ENCODE results near the gene GDPD1.
"Not testable (repeated sequence)": the region's sequence is repeated elsewhere in the genome, so short reads cannot be mapped to it uniquely, and the experiment has no call there.

Gene GDPD1

DNA sequence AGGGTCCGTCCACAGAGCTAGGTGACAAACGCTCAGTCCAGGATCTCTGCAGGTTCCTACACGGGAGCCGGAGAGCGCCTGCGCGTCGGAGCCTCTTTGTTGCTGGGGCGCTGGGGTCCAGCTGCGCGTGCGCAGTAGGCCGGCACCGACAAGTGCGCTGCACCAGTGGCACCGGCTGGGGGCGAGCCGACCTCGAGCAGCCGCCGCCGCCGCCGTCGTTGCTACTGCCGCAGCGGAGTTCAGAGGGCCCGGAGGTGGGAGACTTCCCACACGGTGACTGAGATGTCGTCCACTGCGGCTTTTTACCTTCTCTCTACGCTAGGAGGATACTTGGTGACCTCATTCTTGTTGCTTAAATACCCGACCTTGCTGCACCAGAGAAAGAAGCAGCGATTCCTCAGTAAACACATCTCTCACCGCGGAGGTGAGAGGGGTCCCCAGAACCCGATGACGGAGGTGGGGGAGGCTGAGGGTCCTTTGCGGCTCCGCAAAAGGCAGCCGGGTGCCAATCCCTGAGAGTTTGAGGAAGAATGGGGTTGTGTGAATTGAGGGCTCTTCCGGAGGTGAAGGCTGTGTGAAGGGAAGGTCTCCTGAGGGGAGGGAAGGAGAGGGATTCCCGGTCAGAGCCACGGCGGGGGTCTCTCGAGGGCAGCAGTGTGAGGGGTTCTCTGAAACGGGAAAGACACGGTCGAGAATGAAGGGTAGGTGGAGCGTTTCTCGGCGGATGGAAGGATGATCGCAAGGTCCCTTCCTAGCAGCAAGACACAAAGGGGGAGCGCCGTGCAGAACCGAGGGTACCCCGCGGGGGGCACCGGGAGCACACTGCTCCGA is at the start of gene GDPD1:
Gene GDPD1, plus strand, starts transcription at position 184 of the 831 bp plus-strand sequence. Its CDS starts 99 bp downstream, at position 283.
- peak within 1 kb of the TSS; percentile 99 for H3K4me3 Mint-ChIP-seq
- no peaks in the 10 kb centered on the region for H3K36me3 Mint-ChIP-seq
- peaks cover 12% of the 10 kb centered on the region for H3K4me1 Mint-ChIP-seq (ENCODE audit: low read depth)
- H3K27ac Mint-ChIP-seq = peak within 1 kb of the TSS; percentile 93
- H3K9me3 Mint-ChIP-seq (ENCODE audit: low read depth) = no peaks in the 10 kb centered on the region
- H3K27me3 Mint-ChIP-seq = no peaks in the 10 kb centered on the region

DNA sequence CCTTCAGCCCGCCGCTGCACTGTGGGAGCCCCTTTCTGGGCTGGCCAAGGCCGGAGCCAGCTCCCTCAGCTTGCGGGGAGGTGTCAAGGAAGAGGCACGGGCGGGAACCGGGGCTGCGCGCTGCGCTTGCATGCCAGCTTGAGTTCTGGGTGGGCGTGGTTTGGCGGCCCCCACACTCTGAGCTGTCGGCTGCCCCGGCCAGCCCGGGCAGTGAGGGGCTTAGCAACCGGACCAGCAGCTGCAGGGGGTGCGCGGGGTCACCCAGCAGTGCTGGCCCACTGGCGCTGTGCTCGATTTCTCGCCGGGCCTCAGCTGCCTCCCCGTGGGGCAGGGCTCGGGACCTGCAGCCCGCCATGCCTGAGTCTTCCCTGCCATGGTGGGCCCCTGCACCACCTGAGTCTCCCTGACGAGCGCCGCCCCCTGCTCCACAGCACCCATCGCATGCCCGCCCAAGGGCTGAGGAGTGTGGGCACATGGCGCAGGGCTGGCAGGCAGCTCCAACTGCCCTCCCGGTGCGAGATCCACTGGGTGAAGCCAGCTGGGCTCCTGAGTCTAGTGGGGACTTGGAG is 47.8 kb upstream of the GDPD1 start:
- H3K27ac Mint-ChIP-seq = no peak overlapping the region
- H3K9me3 Mint-ChIP-seq (ENCODE audit: low read depth) = no peaks in the 10 kb centered on the region
- no peaks in the 10 kb centered on the region for H3K27me3 Mint-ChIP-seq
- no peak overlapping the region for H3K4me3 Mint-ChIP-seq
- H3K36me3 Mint-ChIP-seq = no peaks in the 10 kb centered on the region
- H3K4me1 Mint-ChIP-seq (ENCODE audit: low read depth) = no peaks in the 10 kb centered on the region

DNA sequence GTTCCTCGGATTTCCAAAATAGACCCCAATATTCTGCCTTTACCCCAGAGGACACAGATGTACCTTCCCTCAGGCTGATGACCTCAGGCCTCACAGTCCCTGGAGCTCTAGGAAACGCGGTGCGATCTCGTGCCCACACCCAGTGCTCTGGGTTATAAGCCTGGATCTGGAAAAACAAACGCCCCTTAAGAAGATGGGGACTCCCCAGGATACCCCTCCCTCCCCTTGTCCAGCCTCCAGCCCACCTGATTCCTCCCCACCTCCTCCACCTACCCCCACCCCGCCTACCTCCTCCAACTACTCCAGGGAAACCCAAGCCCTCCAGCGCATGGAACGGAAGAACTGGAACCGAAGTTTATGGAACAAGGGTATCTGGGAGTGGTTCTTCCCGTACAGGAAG is 45.6 kb upstream of the GDPD1 start:
- H3K4me3 Mint-ChIP-seq = no peak overlapping the region
- H3K27ac Mint-ChIP-seq = no peak overlapping the region
- H3K36me3 Mint-ChIP-seq = no peaks in the 10 kb centered on the region
- no peaks in the 10 kb centered on the region for H3K4me1 Mint-ChIP-seq (ENCODE audit: low read depth)
- H3K9me3 Mint-ChIP-seq (ENCODE audit: low read depth) = no peaks in the 10 kb centered on the region
- no peaks in the 10 kb centered on the region for H3K27me3 Mint-ChIP-seq

DNA sequence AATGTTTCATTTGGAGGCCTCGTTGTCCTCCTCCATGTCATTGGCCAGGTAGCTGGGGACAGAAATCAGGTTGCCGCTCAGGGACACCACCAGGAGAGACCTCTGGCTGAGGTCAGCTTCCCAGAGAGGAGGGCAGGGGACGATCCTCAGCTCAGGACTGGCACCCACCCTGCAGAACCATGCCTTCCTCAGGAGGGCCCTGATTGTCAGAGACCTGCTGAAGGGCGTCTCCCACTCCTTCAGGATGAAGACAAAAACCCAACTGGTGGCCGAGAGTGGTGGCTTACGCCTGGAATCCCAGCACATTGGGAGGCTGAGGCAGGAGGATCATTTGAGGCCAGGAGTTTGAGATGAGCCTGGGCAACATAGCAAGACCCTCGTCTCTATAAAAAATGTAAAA is 45.2 kb upstream of the GDPD1 start:
- Mint-ChIP-seq H3K36me3 (no peaks in the 10 kb centered on the region), H3K27ac (no peak overlapping the region), H3K4me1 (ENCODE audit: low read depth) (no peaks in the 10 kb centered on the region), H3K27me3 (no peaks in the 10 kb centered on the region), H3K4me3 (no peak overlapping the region), H3K9me3 (ENCODE audit: low read depth) (no peaks in the 10 kb centered on the region)

DNA sequence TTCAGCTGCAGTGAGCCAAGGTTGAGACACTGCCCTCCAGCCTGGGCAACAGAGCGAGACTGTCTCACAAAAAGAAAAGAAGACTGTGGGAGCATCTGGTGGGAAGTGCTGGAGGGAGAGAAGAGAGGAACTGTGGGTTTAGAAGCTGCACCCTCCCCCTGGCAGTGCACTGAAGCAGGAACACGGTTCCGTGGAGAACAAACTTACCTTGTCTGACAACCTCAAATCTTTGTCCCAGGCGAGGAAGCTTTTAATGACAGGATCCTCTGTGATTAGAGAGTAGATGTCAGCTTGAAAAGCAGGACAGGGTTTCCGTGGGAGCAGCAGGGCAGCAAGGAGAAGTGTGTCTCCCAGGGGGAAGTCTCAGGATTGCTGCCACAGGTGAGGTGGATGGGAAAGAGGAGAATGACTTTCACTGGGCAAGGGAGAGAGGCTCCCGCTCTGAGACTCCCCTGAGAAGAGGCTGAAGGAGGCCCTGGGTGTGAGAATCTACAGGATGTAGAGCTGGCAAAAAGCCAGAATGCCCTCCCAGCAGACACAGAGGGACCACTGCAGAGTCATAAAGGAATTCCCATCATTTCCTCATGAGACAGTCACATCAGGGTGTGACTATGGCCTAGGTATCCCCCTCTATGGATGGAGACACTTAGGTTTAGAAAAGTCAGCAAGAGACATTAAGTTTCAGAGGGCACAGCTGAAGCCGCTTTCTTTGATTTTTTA is 41.9 kb upstream of the GDPD1 start:
- Mint-ChIP-seq H3K36me3 (no peaks in the 10 kb centered on the region), H3K4me3 (no peak overlapping the region), H3K9me3 (ENCODE audit: low read depth) (no peaks in the 10 kb centered on the region), H3K27me3 (no peaks in the 10 kb centered on the region), H3K27ac (no peak overlapping the region), H3K4me1 (ENCODE audit: low read depth) (no peaks in the 10 kb centered on the region)

DNA sequence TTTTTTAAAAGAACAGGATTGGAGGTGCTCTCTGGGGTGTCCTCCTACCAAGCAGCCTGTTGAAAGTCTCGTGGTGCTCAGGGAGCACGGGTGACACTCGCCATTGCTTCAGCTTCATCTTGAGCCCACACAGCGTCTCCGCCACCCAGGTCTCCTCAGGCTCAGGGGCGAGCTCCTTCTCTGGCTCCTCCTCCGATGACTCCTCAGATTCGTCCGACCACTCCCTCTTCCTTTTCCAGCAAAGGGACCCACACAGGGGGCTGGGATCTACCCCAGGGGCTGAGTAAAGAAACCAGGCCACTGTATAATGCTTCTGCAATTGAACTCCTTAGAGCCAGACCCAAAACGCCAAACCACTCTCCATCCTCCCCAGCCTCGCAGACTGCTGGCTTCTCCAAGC is 40.7 kb upstream of the GDPD1 start:
- H3K27ac Mint-ChIP-seq; H3K36me3 Mint-ChIP-seq; H3K9me3 Mint-ChIP-seq (ENCODE audit: low read depth); H3K4me1 Mint-ChIP-seq (ENCODE audit: low read depth); H3K4me3 Mint-ChIP-seq; H3K27me3 Mint-ChIP-seq: not testable (repeated sequence)

DNA sequence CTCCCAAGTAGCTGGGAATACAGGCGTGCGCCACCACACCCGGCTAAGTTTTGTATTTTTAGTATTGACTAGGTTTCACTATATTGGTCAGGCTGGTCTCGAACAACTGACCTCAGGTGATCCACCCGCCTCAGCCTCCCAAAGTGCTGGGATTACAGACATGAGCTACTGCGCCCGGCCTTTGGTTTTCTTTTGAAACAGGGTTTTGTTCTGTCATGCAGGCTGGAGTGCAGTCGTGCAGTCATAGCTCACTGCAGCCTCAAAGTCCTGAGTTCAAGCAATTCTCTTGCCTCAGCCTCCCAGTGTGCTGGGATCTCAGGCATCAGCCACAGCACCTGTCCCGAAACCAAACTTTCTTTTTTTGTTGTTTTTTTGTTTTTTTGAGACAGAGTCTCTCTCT is 39.7 kb upstream of the GDPD1 start:
- Mint-ChIP-seq H3K9me3 (ENCODE audit: low read depth) (no peaks in the 10 kb centered on the region), H3K27ac (no peak overlapping the region), H3K4me1 (ENCODE audit: low read depth) (no peaks in the 10 kb centered on the region), H3K27me3 (no peaks in the 10 kb centered on the region), H3K4me3 (no peak overlapping the region), H3K36me3 (no peaks in the 10 kb centered on the region)

DNA sequence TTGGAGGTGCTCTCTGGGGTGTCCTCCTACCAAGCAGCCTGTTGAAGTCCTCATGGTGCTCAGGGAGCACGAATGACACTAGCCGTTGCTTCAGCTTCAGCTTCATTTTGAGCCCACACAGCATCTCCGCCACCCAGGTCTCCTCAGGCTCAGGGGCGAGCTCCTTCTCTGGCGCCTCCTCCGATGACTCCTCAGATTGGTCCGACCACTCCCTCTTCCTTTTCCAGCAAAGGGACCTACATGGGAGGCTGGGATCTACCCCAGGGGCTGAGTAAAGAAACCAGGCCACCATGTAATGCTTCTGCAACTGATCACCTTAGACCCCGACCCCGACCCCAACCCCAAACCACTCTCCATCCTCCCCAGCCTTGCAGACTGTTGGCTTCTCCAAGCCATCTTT is 38.8 kb upstream of the GDPD1 start:
- Mint-ChIP-seq H3K36me3 (no peaks in the 10 kb centered on the region), H3K27ac (no peak overlapping the region)

DNA sequence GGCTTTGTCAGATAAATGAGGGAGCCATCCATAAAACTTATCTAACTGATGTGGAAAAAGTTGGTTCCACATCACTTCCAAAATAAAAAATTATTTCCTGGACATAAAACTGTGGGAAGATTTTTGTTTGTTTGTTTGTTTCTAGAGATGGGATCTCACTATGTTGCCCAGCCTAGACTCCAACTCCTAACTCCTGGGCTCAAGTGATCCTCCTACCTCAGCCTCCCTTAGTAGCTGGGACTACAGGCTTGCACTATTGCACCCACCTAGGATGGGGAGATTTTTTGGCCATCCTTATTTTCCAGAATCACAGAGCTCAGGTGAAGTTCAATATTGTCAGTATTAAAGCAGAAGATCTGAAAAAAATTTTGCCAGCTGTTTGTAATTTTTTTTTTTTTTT is 34.3 kb upstream of the GDPD1 start:
- Mint-ChIP-seq H3K27ac (no peak overlapping the region), H3K9me3 (ENCODE audit: low read depth) (no peaks in the 10 kb centered on the region), H3K36me3 (no peaks in the 10 kb centered on the region), H3K4me3 (no peak overlapping the region), H3K4me1 (ENCODE audit: low read depth) (no peaks in the 10 kb centered on the region), H3K27me3 (no peaks in the 10 kb centered on the region)

More for the DNA sequence above, 38.8 kb upstream of the GDPD1 start:
- no peak overlapping the region for H3K4me3 Mint-ChIP-seq
- H3K4me1 Mint-ChIP-seq (ENCODE audit: low read depth) = no peaks in the 10 kb centered on the region
- no peaks in the 10 kb centered on the region for H3K27me3 Mint-ChIP-seq
- H3K9me3 Mint-ChIP-seq (ENCODE audit: low read depth) = no peaks in the 10 kb centered on the region

DNA sequence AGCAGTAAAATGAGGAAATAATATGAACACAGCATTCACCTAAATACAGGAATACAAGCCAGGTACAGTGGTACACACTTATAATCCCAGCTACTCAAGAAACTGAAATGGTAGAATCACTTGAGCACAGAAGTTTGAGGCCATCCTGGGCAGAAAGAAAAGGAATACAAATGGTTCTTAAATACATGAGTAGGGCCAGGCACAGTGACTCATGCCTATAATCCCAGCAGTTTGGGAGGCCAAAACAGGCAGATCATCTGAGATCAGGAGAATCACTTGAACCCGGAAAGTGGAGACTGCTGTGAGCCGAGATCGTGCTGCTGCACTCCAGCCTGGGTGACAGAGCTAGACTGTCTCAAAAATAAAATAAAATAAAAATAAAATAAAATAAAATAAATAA is 33.5 kb upstream of the GDPD1 start:
- Mint-ChIP-seq H3K4me1 (ENCODE audit: low read depth) (no peaks in the 10 kb centered on the region), H3K27ac (no peak overlapping the region), H3K36me3 (no peaks in the 10 kb centered on the region), H3K9me3 (ENCODE audit: low read depth) (no peaks in the 10 kb centered on the region), H3K4me3 (no peak overlapping the region), H3K27me3 (no peaks in the 10 kb centered on the region)

DNA sequence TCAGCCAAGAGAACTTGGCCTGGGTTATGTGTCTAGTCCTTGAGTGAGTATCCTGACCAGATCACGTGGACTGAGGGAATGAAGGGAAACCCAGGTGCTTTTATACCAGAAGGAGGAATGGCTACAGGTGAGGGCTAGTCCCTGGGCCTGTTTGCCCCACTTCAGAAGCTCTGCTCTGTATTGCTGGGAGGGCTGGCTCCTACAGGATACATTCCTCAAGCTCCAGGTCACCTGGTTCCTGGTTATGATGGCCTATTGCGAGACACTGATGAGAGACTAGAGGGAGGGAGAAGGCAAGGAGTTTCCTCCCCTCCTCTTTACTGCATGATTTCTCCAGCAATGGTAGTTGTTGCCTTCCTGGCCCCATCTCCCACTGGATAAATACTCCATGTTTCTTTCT is 29.5 kb upstream of the GDPD1 start:
- no peak overlapping the region for H3K27ac Mint-ChIP-seq

DNA sequence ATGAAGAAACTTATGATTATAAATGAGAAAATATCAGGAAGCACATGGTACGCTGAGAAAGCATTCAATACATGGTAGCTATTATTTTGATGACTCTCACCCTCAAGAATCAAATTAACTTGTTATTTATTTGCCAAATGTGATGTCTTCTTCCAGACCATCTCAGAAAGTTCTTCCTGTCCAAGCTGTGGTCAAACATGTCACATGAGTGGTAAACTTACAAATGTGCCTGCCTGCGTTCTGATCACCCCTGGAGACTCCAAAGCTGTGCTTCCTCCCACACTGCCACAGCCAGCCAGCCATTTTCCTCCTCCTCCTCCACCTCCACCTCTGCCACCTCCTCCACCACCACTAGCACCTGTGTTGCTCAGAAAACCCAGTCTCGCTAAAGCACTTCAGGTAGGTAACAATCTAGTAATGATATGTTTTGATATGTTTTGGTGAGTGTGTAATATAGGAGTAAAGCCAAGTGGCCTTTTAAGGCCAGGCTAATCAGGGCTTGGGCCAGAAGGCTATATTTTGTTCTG is 26.9 kb upstream of the GDPD1 start:
- Mint-ChIP-seq H3K9me3 (ENCODE audit: low read depth) (no peaks in the 10 kb centered on the region), H3K27me3 (no peaks in the 10 kb centered on the region), H3K4me1 (ENCODE audit: low read depth) (no peaks in the 10 kb centered on the region), H3K36me3 (no peaks in the 10 kb centered on the region), H3K27ac (no peak overlapping the region), H3K4me3 (no peak overlapping the region)

More for the DNA sequence above, 29.5 kb upstream of the GDPD1 start:
- Mint-ChIP-seq H3K4me1 (ENCODE audit: low read depth) (no peaks in the 10 kb centered on the region), H3K9me3 (ENCODE audit: low read depth) (no peaks in the 10 kb centered on the region), H3K4me3 (no peak overlapping the region), H3K27me3 (no peaks in the 10 kb centered on the region), H3K36me3 (no peaks in the 10 kb centered on the region)

DNA sequence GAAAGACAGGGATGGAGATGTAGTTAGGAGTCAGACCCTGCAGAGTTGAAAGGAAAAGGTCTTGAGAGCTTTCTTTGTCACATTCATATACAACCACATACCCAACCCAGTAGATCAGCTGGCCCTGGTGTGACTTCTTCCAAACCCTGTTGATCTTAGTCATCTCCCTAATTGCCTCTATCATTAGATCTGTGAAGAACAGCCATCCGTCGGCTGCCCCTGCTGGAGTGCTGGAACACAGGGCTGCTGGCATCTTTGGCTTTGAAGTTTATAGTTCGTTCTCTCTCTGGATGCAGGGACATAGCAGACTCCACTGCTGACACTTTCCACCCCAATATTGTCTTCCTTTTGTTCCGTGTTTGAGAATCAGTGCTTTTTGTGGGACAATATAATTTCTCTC is 20.9 kb upstream of the GDPD1 start:
- H3K9me3 Mint-ChIP-seq (ENCODE audit: low read depth) = no peaks in the 10 kb centered on the region

DNA sequence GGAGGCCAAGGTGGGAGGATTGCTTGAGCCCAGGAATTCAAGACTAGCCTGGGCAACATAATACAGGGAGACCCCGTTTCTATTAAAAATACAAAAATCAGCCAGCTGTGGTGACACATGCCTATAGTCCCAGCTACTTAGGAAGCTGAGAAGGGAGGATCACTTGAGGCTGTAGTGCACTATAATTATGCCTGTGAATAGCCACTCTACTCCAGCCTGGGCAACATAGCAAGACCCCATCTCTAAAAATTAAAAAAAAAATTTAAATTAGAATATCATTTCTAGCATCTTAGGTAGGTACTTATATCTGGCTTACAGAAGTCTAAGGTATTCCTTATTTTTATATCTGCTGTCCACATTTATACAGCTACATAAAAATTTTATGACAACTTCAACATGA is 18.0 kb upstream of the GDPD1 start:
- no peak overlapping the region for H3K27ac Mint-ChIP-seq
- no peaks in the 10 kb centered on the region for H3K4me1 Mint-ChIP-seq (ENCODE audit: low read depth)
- H3K4me3 Mint-ChIP-seq = no peak overlapping the region
- no peaks in the 10 kb centered on the region for H3K9me3 Mint-ChIP-seq (ENCODE audit: low read depth)
- H3K27me3 Mint-ChIP-seq = no peaks in the 10 kb centered on the region
- no peaks in the 10 kb centered on the region for H3K36me3 Mint-ChIP-seq

More for the DNA sequence above, 20.9 kb upstream of the GDPD1 start:
- no peak overlapping the region for H3K4me3 Mint-ChIP-seq
- H3K27me3 Mint-ChIP-seq = no peaks in the 10 kb centered on the region
- H3K4me1 Mint-ChIP-seq (ENCODE audit: low read depth) = no peaks in the 10 kb centered on the region
- H3K36me3 Mint-ChIP-seq = no peaks in the 10 kb centered on the region
- H3K27ac Mint-ChIP-seq = no peak overlapping the region

DNA sequence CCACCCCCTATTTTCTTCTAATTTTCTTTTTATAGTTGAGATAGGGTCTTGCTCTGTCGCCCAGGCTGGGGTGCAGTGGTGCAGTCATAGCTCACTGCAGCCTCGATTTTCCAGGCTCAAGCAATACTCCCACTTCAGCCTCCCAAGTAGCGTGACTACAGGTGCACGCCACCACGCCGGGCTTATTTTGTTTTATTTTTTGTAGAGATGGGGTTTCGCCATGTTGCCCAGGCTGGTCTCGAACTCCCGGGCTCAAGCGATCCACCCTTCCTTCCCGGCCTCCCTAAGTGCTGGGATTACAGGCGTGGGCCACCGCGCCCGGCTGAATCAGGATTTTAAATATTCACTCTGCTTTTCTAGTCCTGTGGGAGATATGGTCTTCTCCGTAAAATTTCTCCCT is 941 bp upstream of the GDPD1 start:
- H3K27me3 Mint-ChIP-seq = no peaks in the 10 kb centered on the region
- H3K9me3 Mint-ChIP-seq (ENCODE audit: low read depth) = no peaks in the 10 kb centered on the region
- no peaks in the 10 kb centered on the region for H3K36me3 Mint-ChIP-seq
- H3K4me1 Mint-ChIP-seq (ENCODE audit: low read depth) = peaks cover 14% of the 10 kb centered on the region
- peak overlapping the region; percentile 99 for H3K4me3 Mint-ChIP-seq
- no peak overlapping the region for H3K27ac Mint-ChIP-seq
